Stimulated activated naive CD8-positive, alpha-beta T cell treated with anti-CD3 and anti-CD28 coated beads, Interleukin-15, Interleukin-2, amounts not matched to agents 100 U/mL and 50 U/mL, for 24 hours (primary cell): ENCODE results near the gene PTCRA.
A peak's percentile ranks its signal among the peaks of the same experiment; 100 is the strongest.

Experiments
- ATAC-seq: fragments of 150-1000 bp; cut with Tn5 transposase; one replicate; pipeline ENCODE4 v1.10.0; 2021
- DNase-seq: peaks from one replicate; pipeline ENCODE4 v3.0.0; 2021

Gene PTCRA

GRCh38 chr6:42904467-42904866, 11.4 kb upstream of the PTCRA start:
- DNase-seq (no peak), ATAC-seq (no peak)

GRCh38 chr6:42907336-42907735, 8.5 kb upstream of the PTCRA start:
- DNase-seq (no peak), ATAC-seq (no peak)

- ATAC-seq (no peak), DNase-seq (no peak)
These were observed 6.0 kb upstream of the PTCRA start for GRCh38 chr6:42909835-42910234.

- DNase-seq (no peak), ATAC-seq (no peak)
These were observed 4.5 kb upstream of the PTCRA start for GRCh38 chr6:42911171-42912021.

GRCh38 chr6:42914546-42914945, 1.3 kb upstream of the PTCRA start:
- DNase-seq (no peak), ATAC-seq (no peak)

- DNase-seq (no peak), ATAC-seq (no peak)
These were observed 435 bp downstream of the PTCRA start for GRCh38 chr6:42916288-42916687.

- no peak for DNase-seq
- ATAC-seq: no peak
These were observed 5.9 kb downstream of the PTCRA start for GRCh38 chr6:42921801-42922200.

GRCh38 chr6:42923666-42924065, 7.8 kb downstream of the PTCRA start:
- DNase-seq: no peak
- ATAC-seq: no peak

- DNase-seq (no peak), ATAC-seq (no peak)
These were observed 9.5 kb downstream of the PTCRA start for GRCh38 chr6:42925248-42925857.

- DNase-seq (peak; percentile 94), ATAC-seq (peak; percentile 88)
These were observed 13.3 kb downstream of the PTCRA start, which contains the start of gene CNPY3 for GRCh38 chr6:42928986-42929820. TSS of gene CNPY3 (plus strand) at chr6:42929480. CDS start at chr6:42929571, 91 bp downstream.

- peak; percentile 51 for ATAC-seq
- DNase-seq: peak; percentile 75
These were observed 14.0 kb downstream of the PTCRA start for GRCh38 chr6:42929821-42930360.

- DNase-seq (no peak), ATAC-seq (no peak)
These were observed 16.6 kb downstream of the PTCRA start for GRCh38 chr6:42932412-42932811.

- no peak for ATAC-seq
- no peak for DNase-seq
These were observed 17.4 kb downstream of the PTCRA start for GRCh38 chr6:42933205-42933604.

- ATAC-seq: no peak
- no peak for DNase-seq
These were observed 19.5 kb downstream of the PTCRA start for GRCh38 chr6:42935322-42935721.

GRCh38 chr6:42936398-42936797, 20.5 kb downstream of the PTCRA start:
- DNase-seq (no peak), ATAC-seq (no peak)

- ATAC-seq: no peak
- no peak for DNase-seq
These were observed 21.9 kb downstream of the PTCRA start for GRCh38 chr6:42937548-42938427.

- DNase-seq (no peak), ATAC-seq (no peak)
These were observed 22.6 kb downstream of the PTCRA start for GRCh38 chr6:42938428-42938796.

GRCh38 chr6:42938987-42939809, 23.3 kb downstream of the PTCRA start:
- ATAC-seq (no peak), DNase-seq (no peak)

GRCh38 chr6:42939810-42940167, 23.9 kb downstream of the PTCRA start:
- DNase-seq (no peak), ATAC-seq (no peak)

GRCh38 chr6:42940493-42941045, 24.7 kb downstream of the PTCRA start:
- ATAC-seq: no peak

More at GRCh38 chr6:42940493-42941045, 24.7 kb downstream of the PTCRA start:
- DNase-seq: no peak
